Activated CD4-positive, alpha-beta memory T cell treated with anti-CD3 and anti-CD28 coated beads, Interleukin-2, amount 10 ng/mL, durations not matched to agents 7 days and 5 days (primary cell): ENCODE measurements around the gene ZNF470. TPM values are rescaled to one million over a fixed set of nuclear protein-coding genes. Genes with fewer than 3 reads are reported as not detected.

Experiments
- CTCF ChIA-PET: fragments of 350-600 bp; sonication (Branson Sonifier 250); formaldehyde crosslinking; loops from one replicate; lab custom pipeline; 2021; ENCODE audit warnings: antibody characterized with exemption, inconsistent platforms; lab: Charles Lee
- POLR2A ChIA-PET: fragments of 350-600 bp; sonication (Branson Sonifier 250); formaldehyde crosslinking; loops from one replicate; lab custom pipeline; 2021; ENCODE audit warnings: antibody characterized with exemption; lab: Charles Lee
- DNase-seq: peaks from one replicate; pipeline ENCODE4 v3.0.0-alpha.2; 2020
- H3K27ac Mint-ChIP-seq: one replicate; pipeline ENCODE4 v1.8.0; 2021; ENCODE audit warnings: mild to moderate bottlenecking, mixed read lengths
- H3K27me3 Mint-ChIP-seq: one replicate; pipeline ENCODE4 v1.8.0; 2021; ENCODE audit warnings: mixed read lengths
- H3K36me3 Mint-ChIP-seq: one replicate; pipeline ENCODE4 v1.8.0; 2021; ENCODE audit warnings: low read depth, mixed read lengths
- H3K4me1 Mint-ChIP-seq: one replicate; pipeline ENCODE4 v1.8.0; 2021; ENCODE audit warnings: mixed read lengths
- H3K4me3 Mint-ChIP-seq: one replicate; pipeline ENCODE4 v1.8.0; 2021; ENCODE audit warnings: mild to moderate bottlenecking, mixed read lengths
- H3K9me3 Mint-ChIP-seq: one replicate; pipeline ENCODE4 v1.8.0; 2021; ENCODE audit warnings: mixed read lengths
- total RNA-seq, 2 experiments: library from RNA; stranded (reverse); gene quantifications; one replicate each; pipeline ENCODE4 v1.2.3, GENCODE V29; 2021

Gene ZNF470
- 1 to 10 TPM; 2.5 TPM for total RNA-seq

- POLR2A ChIA-PET = interaction anchor here (1.0 to 1.2 kb wide), 2 partner anchors 27 to 163 kb away, joined by 3 read pairs; partner anchors contain the start of genes ZNF583 and ZNF71
- Mint-ChIP-seq H3K9me3 (peaks cover 61% of the 10 kb centered on the region), H3K4me3 (peak within 1 kb of the TSS; percentile 89), H3K27ac (peak within 1 kb of the TSS; percentile 78), H3K27me3 (no peaks in the 10 kb centered on the region), H3K4me1 (peaks cover 15% of the 10 kb centered on the region), H3K36me3 (peaks cover 53% of the 10 kb centered on the region)
- CTCF ChIA-PET = no interaction called here
- DNase-seq = peak; percentile 90
These were observed at the start of gene ZNF470 for GRCh38 chr19:56567274-56568120. Gene ZNF470 (plus strand): TSS chr19:56567468. CDS start chr19:56570312, 2,844 bp downstream.

GRCh38 chr19:56525214-56525860 lies 41.9 kb upstream of the ZNF470 start:
- POLR2A ChIA-PET = no interaction called here
- no peaks in the 10 kb centered on the region for H3K4me1 Mint-ChIP-seq
- no peaks in the 10 kb centered on the region for H3K27me3 Mint-ChIP-seq
- no peak overlapping the region for H3K27ac Mint-ChIP-seq
- peaks cover 57% of the 10 kb centered on the region for H3K9me3 Mint-ChIP-seq
- no peak overlapping the region for H3K4me3 Mint-ChIP-seq
- CTCF ChIA-PET = no interaction called here
- peaks cover 15% of the 10 kb centered on the region for H3K36me3 Mint-ChIP-seq
- DNase-seq = no peak

- Mint-ChIP-seq H3K9me3 (peaks cover 72% of the 10 kb centered on the region), H3K36me3 (peaks cover 40% of the 10 kb centered on the region), H3K4me3 (peak overlapping the region; percentile 82), H3K27ac (peak overlapping the region; percentile 92), H3K27me3 (no peaks in the 10 kb centered on the region), H3K4me1 (peaks cover 17% of the 10 kb centered on the region)
- ChIA-PET POLR2A (no interaction called here), CTCF (no interaction called here)
- DNase-seq = no peak
These were observed 29.8 kb upstream of the ZNF470 start for GRCh38 chr19:56537442-56537841.

- Mint-ChIP-seq H3K9me3 (peaks cover 68% of the 10 kb centered on the region), H3K27ac (peak overlapping the region; percentile 92), H3K36me3 (peaks cover 42% of the 10 kb centered on the region), H3K4me3 (peak overlapping the region; percentile 82), H3K27me3 (no peaks in the 10 kb centered on the region), H3K4me1 (peaks cover 17% of the 10 kb centered on the region)
- CTCF ChIA-PET = interaction anchor here (1.0 kb wide), 1 partner anchor 146 kb away, joined by 3 read pairs; no protein-coding TSS in a partner anchor
- POLR2A ChIA-PET = no interaction called here
- peak; percentile 88 for DNase-seq
These were observed 29.0 kb upstream of the ZNF470 start for GRCh38 chr19:56538254-56538760.

GRCh38 chr19:56538761-56539263 lies 28.5 kb upstream of the ZNF470 start, which contains the start of gene ZFP28:
Gene ZFP28 (plus strand): TSS chr19:56538948. CDS start chr19:56539019, 71 bp downstream.
- Mint-ChIP-seq H3K36me3 (peaks cover 46% of the 10 kb centered on the region), H3K4me1 (peaks cover 17% of the 10 kb centered on the region), H3K4me3 (peak within 1 kb of the TSS; percentile 82), H3K9me3 (peaks cover 64% of the 10 kb centered on the region), H3K27ac (peak within 1 kb of the TSS; percentile 92), H3K27me3 (no peaks in the 10 kb centered on the region)
- ChIA-PET CTCF (interaction anchor here (1.0 kb wide), 1 partner anchor 146 kb away, joined by 3 read pairs; no protein-coding TSS in a partner anchor), POLR2A (no interaction called here)
- DNase-seq = no peak

GRCh38 chr19:56543776-56544175 lies 23.5 kb upstream of the ZNF470 start:
- Mint-ChIP-seq H3K4me1 (peaks cover 8% of the 10 kb centered on the region), H3K27ac (no peak overlapping the region), H3K36me3 (peaks cover 51% of the 10 kb centered on the region), H3K4me3 (no peak overlapping the region), H3K27me3 (no peaks in the 10 kb centered on the region), H3K9me3 (peaks cover 54% of the 10 kb centered on the region)
- ChIA-PET POLR2A (no interaction called here), CTCF (no interaction called here)
- DNase-seq = no peak

GRCh38 chr19:56547535-56547934 lies 19.7 kb upstream of the ZNF470 start:
- Mint-ChIP-seq H3K9me3 (peaks cover 48% of the 10 kb centered on the region), H3K4me3 (no peak overlapping the region), H3K27me3 (no peaks in the 10 kb centered on the region), H3K36me3 (peaks cover 47% of the 10 kb centered on the region), H3K4me1 (no peaks in the 10 kb centered on the region), H3K27ac (no peak overlapping the region)
- DNase-seq = no peak
- ChIA-PET POLR2A (no interaction called here), CTCF (no interaction called here)

- POLR2A ChIA-PET = no interaction called here
- H3K4me3 Mint-ChIP-seq = no peak overlapping the region
- no peaks in the 10 kb centered on the region for H3K4me1 Mint-ChIP-seq
- peaks cover 65% of the 10 kb centered on the region for H3K9me3 Mint-ChIP-seq
- no peak for DNase-seq
- CTCF ChIA-PET = no interaction called here
- H3K27ac Mint-ChIP-seq = no peak overlapping the region
- no peaks in the 10 kb centered on the region for H3K27me3 Mint-ChIP-seq
- peaks cover 44% of the 10 kb centered on the region for H3K36me3 Mint-ChIP-seq
These were observed 12.9 kb upstream of the ZNF470 start for GRCh38 chr19:56554272-56554869.

GRCh38 chr19:56562766-56563165 lies 4.5 kb upstream of the ZNF470 start:
- Mint-ChIP-seq H3K9me3 (peaks cover 79% of the 10 kb centered on the region), H3K27ac (no peak overlapping the region), H3K27me3 (no peaks in the 10 kb centered on the region), H3K36me3 (peaks cover 23% of the 10 kb centered on the region), H3K4me3 (no peak overlapping the region), H3K4me1 (peaks cover 9% of the 10 kb centered on the region)
- CTCF ChIA-PET = no interaction called here
- POLR2A ChIA-PET = no interaction called here
- no peak for DNase-seq

- peaks cover 51% of the 10 kb centered on the region for H3K36me3 Mint-ChIP-seq
- ChIA-PET POLR2A (interaction anchor here (1.0 kb wide), 1 partner anchor 28 kb away, joined by 3 read pairs; the partner anchor contains the start of gene ZNF71), CTCF (no interaction called here)
- peaks cover 15% of the 10 kb centered on the region for H3K4me1 Mint-ChIP-seq
- H3K9me3 Mint-ChIP-seq = peaks cover 66% of the 10 kb centered on the region
- H3K4me3 Mint-ChIP-seq = peak overlapping the region; percentile 89
- peak overlapping the region; percentile 78 for H3K27ac Mint-ChIP-seq
- peak; percentile 46 for DNase-seq
- H3K27me3 Mint-ChIP-seq = no peaks in the 10 kb centered on the region
These were observed 379 bp upstream of the ZNF470 start for GRCh38 chr19:56566904-56567273.

- H3K4me1 Mint-ChIP-seq = peaks cover 7% of the 10 kb centered on the region
- ChIA-PET CTCF (no interaction called here), POLR2A (no interaction called here)
- H3K9me3 Mint-ChIP-seq = peaks cover 66% of the 10 kb centered on the region
- peaks cover 71% of the 10 kb centered on the region for H3K36me3 Mint-ChIP-seq
- H3K4me3 Mint-ChIP-seq = no peak overlapping the region
- no peak overlapping the region for H3K27ac Mint-ChIP-seq
- H3K27me3 Mint-ChIP-seq = no peaks in the 10 kb centered on the region
- no peak for DNase-seq
These were observed 5.3 kb downstream of the ZNF470 start for GRCh38 chr19:56572589-56572988.

GRCh38 chr19:56573914-56574313 lies 6.6 kb downstream of the ZNF470 start:
- ChIA-PET POLR2A (no interaction called here), CTCF (no interaction called here)
- peaks cover 66% of the 10 kb centered on the region for H3K36me3 Mint-ChIP-seq
- no peaks in the 10 kb centered on the region for H3K4me1 Mint-ChIP-seq
- no peak for DNase-seq
- no peak overlapping the region for H3K4me3 Mint-ChIP-seq
- no peaks in the 10 kb centered on the region for H3K27me3 Mint-ChIP-seq
- H3K27ac Mint-ChIP-seq = no peak overlapping the region
- peaks cover 70% of the 10 kb centered on the region for H3K9me3 Mint-ChIP-seq
